Activated CD4-positive, alpha-beta memory T cell treated with anti-CD3 and anti-CD28 coated beads for 36 hours (primary cell): Measurements from ENCODE around the gene IFRD2. TPM values are rescaled to one million over a fixed set of nuclear protein-coding genes. Genes with fewer than 3 reads are reported as not detected.

Source experiments
- CTCF ChIA-PET: fragments of 350-600 bp; sonication (Branson Sonifier 250); formaldehyde crosslinking; loops from one replicate; lab custom pipeline; 2021; ENCODE audit warnings: antibody characterized with exemption, inconsistent platforms; lab: Charles Lee
- POLR2A ChIA-PET: fragments of 350-600 bp; sonication (Branson Sonifier 250); formaldehyde crosslinking; loops from one replicate; lab custom pipeline; 2021; ENCODE audit warnings: antibody characterized with exemption; lab: Charles Lee
- DNase-seq: peaks from one replicate; pipeline ENCODE4 v3.0.0-alpha.2; 2020
- H3K27ac Mint-ChIP-seq: one replicate; pipeline ENCODE4 v1.8.0; 2021; ENCODE audit warnings: mixed read lengths
- H3K27me3 Mint-ChIP-seq: one replicate; pipeline ENCODE4 v1.8.0; 2021; ENCODE audit warnings: mixed read lengths
- H3K36me3 Mint-ChIP-seq: one replicate; pipeline ENCODE4 v1.8.0; 2021; ENCODE audit warnings: mixed read lengths
- H3K4me1 Mint-ChIP-seq: one replicate; pipeline ENCODE4 v1.8.0; 2021; ENCODE audit warnings: low read depth, mixed read lengths
- H3K4me3 Mint-ChIP-seq: one replicate; pipeline ENCODE4 v1.8.0; 2021; ENCODE audit warnings: mild to moderate bottlenecking, mixed read lengths
- H3K9me3 Mint-ChIP-seq: one replicate; pipeline ENCODE4 v1.8.0; 2021; ENCODE audit warnings: mixed read lengths
- intact Hi-C: fragments of 100-400 bp; cut with micrococcal nuclease; formaldehyde crosslinking; loops from one replicate; pipeline ENCODE4 v1.15.1; 2023
- total RNA-seq, 2 experiments: library from RNA; stranded (reverse); gene quantifications; one replicate each; pipeline ENCODE4 v1.2.3, GENCODE V29; 2021

IFRD2 gene
- total RNA-seq, 2 experiments from 2014 or later: 111 to 112 TPM

GRCh38 chr3:50299929-50300680 lies 7.9 kb upstream of the IFRD2 start:
- intact Hi-C loops: loop anchor here (1.0 to 2.0 kb wide), 6 partner anchors 21 to 59 kb away; partner anchors contain the start of genes TMEM115 and TUSC2
- Mint-ChIP-seq H3K27ac (peak overlapping the region; percentile 95), H3K36me3 (peaks cover 1% of the 10 kb centered on the region), H3K4me1 (peaks cover 31% of the 10 kb centered on the region), H3K27me3 (no peaks in the 10 kb centered on the region), H3K4me3 (peak overlapping the region; percentile 97), H3K9me3 (no peaks in the 10 kb centered on the region)
- CTCF ChIA-PET: interaction anchor here (1.3 to 3.6 kb wide), 8 partner anchors 21 to 105 kb away, joined by 3 to 30 read pairs (median 6); partner anchors contain the start of genes CYB561D2 and NPRL2
- POLR2A ChIA-PET: interaction anchor here (1.0 to 3.5 kb wide), 8 partner anchors 15 to 64 kb away, joined by 4 to 34 read pairs (median 6); partner anchors contain the start of genes CYB561D2, GNAI2, NPRL2 and RASSF1
- DNase-seq: peak; percentile 35

GRCh38 chr3:50299638-50299928 lies 7.4 kb upstream of the IFRD2 start:
- intact Hi-C loops: loop anchor here (1.0 to 2.0 kb wide), 6 partner anchors 22 to 59 kb away; partner anchors contain the start of genes TMEM115 and TUSC2
- Mint-ChIP-seq H3K36me3 (peaks cover 1% of the 10 kb centered on the region), H3K9me3 (no peaks in the 10 kb centered on the region), H3K27ac (peak overlapping the region; percentile 95), H3K4me1 (peaks cover 26% of the 10 kb centered on the region), H3K27me3 (no peaks in the 10 kb centered on the region), H3K4me3 (peak overlapping the region; percentile 97)
- ChIA-PET CTCF (interaction anchor here (0.7 to 3.6 kb wide), 9 partner anchors 21 to 105 kb away, joined by 3 to 30 read pairs (median 6); partner anchors contain the start of genes CYB561D2 and NPRL2), POLR2A (interaction anchor here (1.0 to 3.5 kb wide), 10 partner anchors 15 to 64 kb away, joined by 3 to 34 read pairs (median 5); partner anchors contain the start of genes CYB561D2, GNAI2, NPRL2 and RASSF1)
- DNase-seq: no peak

GRCh38 chr3:50298836-50299637 lies 6.8 kb upstream of the IFRD2 start, which contains the start of the genes HYAL3 and NAA80:
Gene HYAL3 (minus strand): TSS chr3:50299405. CDS start chr3:50295602, 3,803 bp downstream.
Gene NAA80 (minus strand): TSS chr3:50299405. CDS start chr3:50297463, 1,942 bp downstream.
- no peaks in the 10 kb centered on the region for H3K27me3 Mint-ChIP-seq
- H3K4me3 Mint-ChIP-seq: peak within 1 kb of the TSS; percentile 97
- peak; percentile 100 for DNase-seq
- peak within 1 kb of the TSS; percentile 95 for H3K27ac Mint-ChIP-seq
- intact Hi-C loops: loop anchor here (1.0 to 2.0 kb wide), 6 partner anchors 22 to 60 kb away; partner anchors contain the start of genes TMEM115 and TUSC2
- ChIA-PET POLR2A (interaction anchor here (0.6 to 3.5 kb wide), 11 partner anchors 16 to 63 kb away, joined by 3 to 34 read pairs (median 5); partner anchors contain the start of genes CYB561D2, GNAI2, NPRL2 and RASSF1), CTCF (interaction anchor here (0.6 to 3.6 kb wide), 11 partner anchors 22 to 563 kb away, joined by 3 to 30 read pairs (median 5); partner anchors contain the start of genes CYB561D2 and NPRL2)
- no peaks in the 10 kb centered on the region for H3K9me3 Mint-ChIP-seq
- H3K36me3 Mint-ChIP-seq: peaks cover 1% of the 10 kb centered on the region
- H3K4me1 Mint-ChIP-seq: peaks cover 24% of the 10 kb centered on the region

- intact Hi-C loops: loop anchor here (2.0 kb wide), 3 partner anchors 23 to 61 kb away; partner anchors contain the start of genes TMEM115 and TUSC2
- Mint-ChIP-seq H3K4me1 (peaks cover 26% of the 10 kb centered on the region), H3K9me3 (no peaks in the 10 kb centered on the region), H3K36me3 (peaks cover 1% of the 10 kb centered on the region), H3K27me3 (no peaks in the 10 kb centered on the region), H3K27ac (peak overlapping the region; percentile 95), H3K4me3 (peak overlapping the region; percentile 97)
- DNase-seq: no peak
- POLR2A ChIA-PET: interaction anchor here (0.6 to 3.5 kb wide), 6 partner anchors 26 to 62 kb away, joined by 3 to 34 read pairs (median 6); partner anchors contain the start of genes GNAI2 and RASSF1
- CTCF ChIA-PET: interaction anchor here (0.6 to 3.6 kb wide), 7 partner anchors 23 to 562 kb away, joined by 3 to 30 read pairs (median 6); no protein-coding TSS in a partner anchor
Observed at GRCh38 chr3:50297896-50298725, 5.9 kb upstream of the IFRD2 start.

GRCh38 chr3:50297384-50297775 lies 5.2 kb upstream of the IFRD2 start:
- H3K4me3 Mint-ChIP-seq: no peak overlapping the region
- intact Hi-C loops: no loop called here

GRCh38 chr3:50296721-50297383 lies 4.6 kb upstream of the IFRD2 start:
- no peak for DNase-seq
- Mint-ChIP-seq H3K4me3 (no peak overlapping the region), H3K27ac (no peak overlapping the region), H3K36me3 (peaks cover 1% of the 10 kb centered on the region), H3K27me3 (no peaks in the 10 kb centered on the region), H3K9me3 (no peaks in the 10 kb centered on the region), H3K4me1 (peaks cover 34% of the 10 kb centered on the region)
- intact Hi-C loops: no loop called here
- ChIA-PET POLR2A (interaction anchor here (1.4 to 3.5 kb wide), 2 partner anchors 40 to 58 kb away, joined by 4 to 34 read pairs; no protein-coding TSS in a partner anchor), CTCF (interaction anchor here (0.6 to 3.6 kb wide), 3 partner anchors 29 to 50 kb away, joined by 3 to 30 read pairs (median 3); no protein-coding TSS in a partner anchor)

More at GRCh38 chr3:50297384-50297775, 5.2 kb upstream of the IFRD2 start:
- DNase-seq: no peak
- Mint-ChIP-seq H3K9me3 (no peaks in the 10 kb centered on the region), H3K27me3 (no peaks in the 10 kb centered on the region), H3K27ac (no peak overlapping the region), H3K4me1 (peaks cover 34% of the 10 kb centered on the region), H3K36me3 (peaks cover 1% of the 10 kb centered on the region)
- CTCF ChIA-PET: interaction anchor here (0.6 to 3.6 kb wide), 4 partner anchors 24 to 51 kb away, joined by 3 to 30 read pairs (median 10); no protein-coding TSS in a partner anchor
- POLR2A ChIA-PET: interaction anchor here (1.4 to 3.5 kb wide), 2 partner anchors 40 to 59 kb away, joined by 4 to 34 read pairs; no protein-coding TSS in a partner anchor

GRCh38 chr3:50295553-50296431 lies 3.6 kb upstream of the IFRD2 start:
- H3K4me1 Mint-ChIP-seq: peaks cover 36% of the 10 kb centered on the region
- H3K27ac Mint-ChIP-seq: no peak overlapping the region
- H3K36me3 Mint-ChIP-seq: peaks cover 7% of the 10 kb centered on the region
- H3K4me3 Mint-ChIP-seq: no peak overlapping the region
- CTCF ChIA-PET: interaction anchor here (0.9 to 1.0 kb wide), 2 partner anchors 21 to 38 kb away, joined by 3 read pairs; no protein-coding TSS in a partner anchor
- POLR2A ChIA-PET: no interaction called here
- DNase-seq: no peak
- H3K9me3 Mint-ChIP-seq: no peaks in the 10 kb centered on the region
- no peaks in the 10 kb centered on the region for H3K27me3 Mint-ChIP-seq
- intact Hi-C loops: no loop called here

- no peak overlapping the region for H3K27ac Mint-ChIP-seq
- CTCF ChIA-PET: interaction anchor here (0.9 to 1.0 kb wide), 2 partner anchors 20 to 37 kb away, joined by 3 read pairs; no protein-coding TSS in a partner anchor
- no peak for DNase-seq
- peaks cover 31% of the 10 kb centered on the region for H3K4me1 Mint-ChIP-seq
- H3K36me3 Mint-ChIP-seq: peaks cover 11% of the 10 kb centered on the region
- H3K9me3 Mint-ChIP-seq: no peaks in the 10 kb centered on the region
- H3K4me3 Mint-ChIP-seq: no peak overlapping the region
- intact Hi-C loops: no loop called here
- POLR2A ChIA-PET: no interaction called here
- H3K27me3 Mint-ChIP-seq: no peaks in the 10 kb centered on the region
Observed at GRCh38 chr3:50294492-50295403, 2.5 kb upstream of the IFRD2 start.

- Mint-ChIP-seq H3K4me1 (peaks cover 30% of the 10 kb centered on the region), H3K4me3 (no peak overlapping the region), H3K36me3 (peaks cover 16% of the 10 kb centered on the region), H3K9me3 (no peaks in the 10 kb centered on the region), H3K27me3 (no peaks in the 10 kb centered on the region), H3K27ac (no peak overlapping the region)
- ChIA-PET POLR2A (no interaction called here), CTCF (no interaction called here)
- intact Hi-C loops: no loop called here
- DNase-seq: no peak
Observed at GRCh38 chr3:50294089-50294488, 1.9 kb upstream of the IFRD2 start.
